ENCODE results near the gene SRGAP2. TPM values are rescaled to one million over a fixed set of nuclear protein-coding genes. Genes with fewer than 3 reads are reported as not detected.
"Not testable (repeated sequence)": the region's sequence is repeated elsewhere in the genome, so short reads cannot be mapped to it uniquely, and the experiment has no call there.

The SRGAP2 gene
- total RNA-seq, 1 experiment from 2014 or later: 37.9 TPM

DNA sequence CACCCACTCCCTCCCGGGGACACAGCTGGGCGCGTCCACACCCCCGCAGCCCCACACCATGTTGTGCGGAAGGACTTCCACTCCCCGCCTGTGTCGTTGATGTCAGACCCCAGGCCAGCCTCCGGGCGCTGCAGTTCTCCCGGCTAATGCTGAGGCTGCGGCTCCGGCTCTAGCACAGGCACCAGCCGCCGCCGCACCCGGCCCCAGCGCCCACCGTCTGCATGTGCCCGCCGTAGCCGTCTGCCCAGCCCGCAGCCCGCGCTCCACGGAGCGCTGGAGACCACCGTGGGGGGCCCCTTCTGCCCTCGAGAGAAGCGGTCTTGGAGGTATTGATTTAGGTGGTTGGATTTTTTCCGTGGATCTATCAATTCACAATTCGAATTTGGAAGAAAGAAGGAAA is 2.2 kb downstream of the SRGAP2 start:
- not testable (repeated sequence) for DNase-seq (ENCODE audit: low spot score)

DNA sequence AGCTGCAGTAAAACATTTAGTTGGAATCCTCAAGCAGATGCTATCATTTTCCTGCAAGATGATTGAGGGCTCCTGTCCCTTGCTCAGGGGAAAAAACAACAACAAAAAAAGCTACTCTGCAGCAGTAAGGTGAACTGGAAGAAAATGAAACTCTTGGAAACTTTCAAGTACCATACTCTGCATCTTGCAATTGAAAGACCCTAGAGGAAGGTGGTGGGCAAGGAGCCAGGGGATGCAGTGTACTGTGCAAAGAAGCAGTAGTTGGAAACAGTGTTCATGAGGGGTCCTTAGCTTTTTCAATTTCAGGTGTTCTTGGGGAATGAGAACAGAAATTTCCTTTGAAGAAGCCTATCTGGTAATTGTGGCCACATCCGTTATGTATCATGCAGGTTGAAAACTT is 7.5 kb downstream of the SRGAP2 start:
- not testable (repeated sequence) for DNase-seq (ENCODE audit: low spot score)

DNA sequence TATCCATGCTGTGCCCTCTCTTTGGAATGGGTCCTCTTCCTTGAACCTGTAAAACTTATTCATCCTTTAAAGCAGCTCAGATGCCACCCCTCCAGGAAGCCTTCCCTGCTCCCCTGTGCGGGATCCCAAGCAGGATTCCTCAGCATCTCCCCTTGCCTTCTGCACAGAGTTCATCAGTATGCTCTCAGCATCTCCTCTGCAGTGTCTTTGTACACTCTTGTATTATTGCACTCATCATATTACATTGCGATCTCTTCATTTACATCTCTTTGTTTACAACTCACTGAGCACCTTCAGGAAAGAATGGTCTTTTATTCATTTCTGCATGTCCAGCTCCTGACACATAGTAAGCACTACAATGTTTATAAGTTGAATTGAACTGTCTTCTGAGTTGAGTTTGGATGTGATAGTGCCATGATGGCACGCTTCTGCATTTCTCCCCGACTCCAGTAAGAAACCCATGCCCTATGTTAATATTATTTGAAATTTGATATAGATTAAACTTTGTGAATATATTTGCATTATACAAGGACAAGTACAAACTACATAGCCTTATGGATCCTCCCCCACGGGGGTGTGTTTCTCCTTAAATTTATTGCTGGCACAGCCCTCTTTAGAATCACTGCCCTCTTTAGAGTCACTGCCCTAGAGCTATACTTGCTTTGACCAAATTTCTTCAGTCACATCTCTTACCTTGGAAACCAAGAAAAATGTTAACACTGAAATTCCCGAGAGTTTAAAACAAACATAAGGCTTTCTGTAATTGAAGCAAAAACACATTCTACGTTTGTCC is 12.5 kb downstream of the SRGAP2 start:
- not testable (repeated sequence) for DNase-seq (ENCODE audit: low spot score)

DNA sequence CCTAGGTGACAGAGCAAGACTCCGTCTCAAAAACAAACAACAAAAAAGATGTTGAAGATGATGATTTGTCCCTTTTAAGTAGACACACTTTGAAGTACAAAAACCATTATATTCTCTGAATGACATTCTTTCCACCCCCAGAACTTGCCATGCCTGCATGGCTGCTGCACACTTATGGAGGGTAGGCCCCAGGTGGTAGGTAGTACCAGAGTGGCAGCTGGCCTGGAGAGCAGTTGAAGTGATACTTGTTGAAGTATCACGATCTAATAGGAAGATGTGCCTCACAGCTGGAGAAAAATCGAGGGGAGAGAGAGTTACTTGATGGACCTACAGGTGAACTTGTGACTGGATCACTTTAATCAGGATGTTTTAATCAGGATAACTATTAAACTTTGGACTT is 14.9 kb downstream of the SRGAP2 start:
- not testable (repeated sequence) for DNase-seq (ENCODE audit: low spot score)

DNA sequence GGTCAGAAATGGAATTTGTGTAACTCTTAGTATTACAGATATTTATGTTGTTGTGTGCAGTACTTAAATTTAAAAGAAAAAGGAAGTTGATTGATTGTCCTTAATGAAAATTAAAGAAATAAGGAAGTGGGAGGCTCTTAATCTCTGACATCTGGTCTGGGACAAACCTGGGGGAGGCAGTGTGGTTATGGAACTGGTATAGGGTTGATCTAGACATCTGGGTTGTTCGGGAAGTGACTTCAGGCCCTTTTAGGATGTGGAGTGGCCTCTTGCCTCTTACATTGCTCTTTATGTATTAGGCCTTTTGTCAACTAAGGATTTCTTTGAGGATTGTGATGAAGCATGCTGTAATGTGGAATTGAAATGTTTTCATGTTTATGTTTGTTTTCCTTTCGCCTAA is 15.4 kb downstream of the SRGAP2 start:
- not testable (repeated sequence) for DNase-seq (ENCODE audit: low spot score)

DNA sequence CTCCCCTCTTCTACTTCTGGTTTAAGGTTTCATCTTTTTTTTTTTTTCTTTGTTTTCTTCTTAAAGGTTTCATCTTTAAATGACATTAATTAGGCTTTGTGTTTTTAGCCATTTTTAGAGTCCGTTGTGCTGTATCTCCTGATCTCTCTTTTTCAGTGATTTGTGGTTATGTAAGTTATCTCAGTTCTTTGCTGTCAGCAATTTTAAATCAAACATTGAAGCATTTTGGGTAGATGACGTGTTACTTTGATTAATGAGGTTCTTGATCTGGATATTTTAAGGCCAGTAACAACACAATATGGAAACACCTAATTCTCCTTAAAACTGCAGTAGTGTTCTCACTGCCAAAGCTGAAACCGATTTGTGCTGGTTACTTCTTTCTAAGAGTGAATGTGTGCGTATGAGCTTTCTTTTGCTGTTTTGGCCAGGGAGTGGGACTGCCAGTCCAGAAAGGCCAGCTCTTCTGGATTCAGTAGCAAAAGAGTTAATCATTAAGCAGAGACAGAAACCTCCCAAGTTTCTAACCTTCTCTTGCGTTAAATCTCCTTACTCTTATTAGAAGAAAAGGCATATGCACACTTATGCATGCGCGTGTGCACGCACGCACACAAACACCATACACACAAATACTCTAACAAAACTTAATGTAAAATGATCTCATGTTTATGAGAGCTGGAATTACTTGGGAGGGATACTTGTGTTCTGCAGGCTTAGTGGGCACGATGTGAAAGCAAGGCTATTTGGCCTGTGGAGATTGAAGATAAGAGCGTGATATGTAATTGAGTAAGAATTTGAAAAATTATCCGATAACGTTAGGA is 16.4 kb downstream of the SRGAP2 start:
- DNase-seq (ENCODE audit: low spot score): not testable (repeated sequence)

DNA sequence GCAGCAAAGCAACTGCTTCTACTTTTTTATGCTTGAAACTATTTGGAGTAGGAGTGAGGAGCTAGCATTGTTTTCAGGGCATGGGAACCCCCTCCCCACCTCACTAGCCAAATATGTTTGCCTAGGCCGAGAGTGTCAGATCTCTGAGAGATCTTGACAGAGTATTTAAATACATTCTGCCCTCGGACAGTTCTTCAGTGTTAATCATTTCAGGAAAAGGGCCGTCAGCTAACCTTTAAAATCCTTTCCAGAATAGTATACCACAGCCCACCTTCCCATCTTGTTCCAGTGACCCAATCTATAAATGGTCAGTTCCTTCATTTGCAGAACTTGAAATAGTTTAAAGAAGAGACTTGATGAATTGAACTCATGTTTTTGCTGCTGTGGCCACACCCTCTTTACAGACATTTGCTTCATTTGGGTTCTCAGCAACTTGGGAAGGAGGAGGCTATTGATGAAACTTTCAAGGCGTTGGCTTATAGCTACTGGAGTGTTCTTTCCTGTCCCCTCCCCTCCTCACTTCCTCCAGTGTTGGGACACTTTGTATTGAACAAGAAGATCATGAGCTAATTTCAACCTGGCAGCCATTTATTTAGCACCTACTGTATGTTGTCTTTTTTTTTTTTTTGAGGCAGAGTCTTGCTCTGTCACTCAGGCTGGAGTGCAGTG is 17.1 kb downstream of the SRGAP2 start:
- DNase-seq (ENCODE audit: low spot score): peak; percentile 0

DNA sequence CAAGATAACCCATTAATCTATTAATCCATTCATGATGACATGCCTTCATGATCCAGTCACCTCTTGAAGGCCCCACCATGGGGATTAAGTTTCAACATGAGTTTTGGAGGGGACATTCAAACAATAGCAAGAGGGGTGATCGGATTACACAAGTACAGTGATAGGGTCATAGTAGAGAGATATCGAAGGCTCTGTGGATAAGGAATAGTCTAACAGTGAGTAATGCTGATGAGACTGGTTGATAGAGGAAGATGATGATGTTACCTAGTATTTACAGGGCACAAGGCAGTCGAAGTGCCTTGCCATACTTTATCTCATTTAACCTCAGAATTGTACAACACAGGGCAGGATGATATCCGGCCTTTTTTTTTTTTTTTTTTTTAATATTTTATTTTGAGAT is 18.2 kb downstream of the SRGAP2 start:
- not testable (repeated sequence) for DNase-seq (ENCODE audit: low spot score)

DNA sequence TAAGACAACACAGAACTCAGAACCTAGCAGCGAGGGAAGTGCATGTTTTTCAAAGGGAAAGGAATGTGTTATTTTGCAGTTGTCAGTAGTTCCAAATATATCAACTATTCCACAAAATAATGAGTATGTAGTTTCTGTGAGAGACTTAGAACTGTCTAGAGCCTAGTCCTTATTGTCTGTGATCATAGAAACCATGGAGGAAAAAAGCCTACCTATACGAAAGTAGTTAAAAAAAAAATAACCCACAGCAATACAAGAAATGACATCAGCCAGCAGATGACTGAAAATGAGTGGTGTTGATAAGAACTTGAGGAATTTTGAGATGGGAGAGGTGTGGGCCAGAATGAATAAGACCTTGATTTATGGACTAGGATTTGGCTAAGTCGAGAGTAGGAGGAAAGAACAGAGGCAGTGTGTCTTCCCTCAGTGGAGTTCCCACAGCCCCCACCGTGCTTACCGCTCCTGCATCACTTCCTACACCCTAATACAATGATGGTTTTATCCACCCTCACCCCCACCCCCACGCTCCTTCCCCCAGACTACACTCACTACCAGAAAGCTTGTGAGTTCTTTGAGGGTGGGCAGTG is 20.9 kb downstream of the SRGAP2 start:
- DNase-seq (ENCODE audit: low spot score): not testable (repeated sequence)

DNA sequence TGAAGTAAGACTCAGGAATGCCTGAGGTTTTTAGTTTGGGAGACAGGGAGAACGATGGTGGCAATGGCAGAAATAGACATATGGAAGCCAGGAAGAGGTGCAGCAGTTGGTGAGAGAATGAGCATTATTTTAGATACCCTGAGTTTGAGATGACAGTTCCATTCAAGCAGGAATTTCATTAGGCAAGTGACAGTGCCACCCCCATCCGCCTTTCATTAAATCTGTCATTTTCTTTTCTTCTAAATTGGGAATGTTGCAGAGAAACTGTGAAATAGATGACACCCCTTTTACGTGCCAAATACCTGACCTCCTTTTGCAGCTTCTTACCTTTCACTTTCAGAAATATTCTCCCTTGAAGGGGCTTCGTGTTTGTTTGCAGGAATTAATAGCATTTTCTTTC is 22.0 kb downstream of the SRGAP2 start:
- not testable (repeated sequence) for DNase-seq (ENCODE audit: low spot score)

DNA sequence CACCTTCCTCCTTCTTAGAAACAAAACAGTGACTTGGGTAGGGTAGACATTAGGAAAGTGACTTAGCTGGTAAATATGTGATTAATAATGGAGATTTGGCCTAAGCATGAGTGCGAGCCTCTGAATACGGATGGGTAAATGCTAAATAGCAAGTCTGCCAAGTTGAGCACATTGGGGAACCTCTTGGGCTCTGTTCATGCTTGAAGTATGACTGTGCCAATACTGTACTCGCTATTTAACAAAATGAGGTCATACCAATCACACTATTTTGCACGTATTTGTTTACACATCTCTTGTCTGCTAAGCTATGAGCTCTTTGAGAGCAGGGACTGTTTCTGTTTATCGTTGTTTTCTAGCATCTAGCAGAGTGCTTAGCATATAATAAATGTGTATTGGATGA is 23.5 kb downstream of the SRGAP2 start:
- not testable (repeated sequence) for DNase-seq (ENCODE audit: low spot score)

DNA sequence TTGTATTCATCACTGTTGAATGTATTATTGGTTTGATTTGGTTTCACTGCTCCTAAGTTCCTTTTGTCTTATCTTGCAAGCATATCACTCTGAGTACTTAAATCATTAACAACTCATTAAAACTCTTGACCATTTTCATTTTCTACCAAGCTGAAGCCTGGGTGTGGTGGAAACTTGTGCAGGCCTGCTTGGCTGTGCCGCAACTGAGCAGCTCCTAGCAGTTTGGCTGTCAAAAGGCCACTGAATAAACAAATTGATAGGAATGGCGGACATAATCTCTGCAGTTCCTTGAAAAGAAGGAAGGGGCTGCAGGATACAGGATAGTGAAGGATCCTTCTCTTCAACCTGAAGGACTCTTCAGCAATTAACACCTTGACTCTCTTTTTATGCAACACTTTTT is 25.9 kb downstream of the SRGAP2 start:
- DNase-seq (ENCODE audit: low spot score): not testable (repeated sequence)

DNA sequence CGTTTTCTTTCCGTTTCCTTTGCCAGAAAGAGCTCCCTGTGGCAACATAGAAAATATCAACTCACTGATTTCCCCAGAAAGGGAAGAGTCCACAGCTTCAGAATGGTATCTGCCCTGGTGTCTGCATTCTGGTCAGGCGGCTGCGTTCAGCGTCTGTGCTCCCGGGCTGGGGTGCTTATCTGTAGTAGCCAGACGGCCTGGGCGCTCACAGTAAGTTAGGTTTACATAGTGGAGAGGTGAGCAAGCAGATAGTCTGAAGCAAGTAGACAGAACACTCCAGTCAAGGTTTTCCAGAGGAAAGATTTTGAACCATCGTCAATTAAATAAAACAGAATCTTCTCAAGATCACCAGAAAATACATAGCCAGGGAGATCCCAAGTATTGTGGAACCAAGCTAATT is 28.6 kb downstream of the SRGAP2 start:
- not testable (repeated sequence) for DNase-seq (ENCODE audit: low spot score)

DNA sequence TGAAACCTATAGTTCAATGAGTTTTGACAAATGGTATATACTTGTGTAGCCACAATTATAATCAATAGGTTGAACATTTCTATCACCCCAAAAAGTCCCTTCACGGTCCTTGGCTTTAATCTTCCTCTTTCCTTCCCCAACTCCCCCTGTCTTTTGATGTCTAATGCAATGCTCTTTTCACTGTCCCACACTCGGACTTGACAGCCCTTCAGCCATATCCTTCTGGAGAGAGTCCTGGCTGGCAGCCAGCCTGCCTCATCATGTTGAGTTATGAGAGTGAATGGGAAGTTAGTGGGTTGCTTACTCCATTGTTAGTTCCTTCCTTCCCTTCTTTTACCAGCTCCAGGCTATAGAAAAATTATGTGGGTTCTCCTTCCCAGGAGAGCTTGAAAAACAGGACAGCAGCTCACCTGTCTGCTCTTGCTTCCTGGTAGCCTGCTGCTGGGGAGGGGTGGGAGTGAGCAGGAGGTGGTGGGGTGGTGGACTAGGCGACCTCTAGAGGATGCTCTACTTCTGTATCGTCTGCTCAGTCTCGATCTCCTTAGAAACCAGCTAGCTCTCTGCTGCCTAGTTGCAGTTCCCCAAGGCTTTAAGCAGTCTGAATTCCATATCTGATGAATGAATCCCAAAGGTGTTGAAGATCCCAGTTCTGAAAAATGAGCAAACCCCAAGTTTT is 29.8 kb downstream of the SRGAP2 start:
- not testable (repeated sequence) for DNase-seq (ENCODE audit: low spot score)

DNA sequence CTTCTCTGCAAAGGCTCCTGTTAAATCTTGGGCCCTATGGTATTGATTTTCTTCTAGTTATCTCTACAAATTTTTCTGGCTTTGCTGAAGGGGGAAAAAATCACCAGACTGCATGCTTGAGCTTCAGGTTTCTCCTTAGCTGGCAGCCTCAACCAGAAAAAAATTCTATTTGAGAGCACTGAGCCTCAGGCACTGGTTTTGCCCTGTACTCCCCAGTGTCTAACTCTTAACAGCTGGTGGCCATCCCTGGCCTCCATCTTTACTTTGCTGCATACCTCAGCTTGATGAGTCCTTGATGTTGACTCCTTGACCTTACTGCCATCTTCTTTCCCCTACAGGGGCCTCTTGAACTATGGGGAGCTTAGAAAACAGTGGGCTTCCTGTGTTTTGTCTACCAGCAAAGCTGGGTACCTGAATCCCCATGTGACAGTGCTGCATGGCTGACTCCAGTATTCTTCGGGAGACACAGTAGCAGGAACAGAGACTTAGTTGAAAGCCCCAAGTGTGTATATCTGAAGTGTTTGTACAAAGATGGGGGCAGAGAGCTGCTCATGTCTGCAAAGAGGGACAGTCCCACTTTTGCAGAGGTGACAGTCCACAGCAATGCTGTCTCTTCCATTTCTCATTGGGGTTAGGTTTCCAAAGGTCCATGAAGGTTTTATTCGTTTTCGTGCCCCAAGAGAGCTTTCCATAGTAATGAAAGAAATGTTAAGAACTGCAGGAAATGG is 31.0 kb downstream of the SRGAP2 start:
- not testable (repeated sequence) for DNase-seq (ENCODE audit: low spot score)

DNA sequence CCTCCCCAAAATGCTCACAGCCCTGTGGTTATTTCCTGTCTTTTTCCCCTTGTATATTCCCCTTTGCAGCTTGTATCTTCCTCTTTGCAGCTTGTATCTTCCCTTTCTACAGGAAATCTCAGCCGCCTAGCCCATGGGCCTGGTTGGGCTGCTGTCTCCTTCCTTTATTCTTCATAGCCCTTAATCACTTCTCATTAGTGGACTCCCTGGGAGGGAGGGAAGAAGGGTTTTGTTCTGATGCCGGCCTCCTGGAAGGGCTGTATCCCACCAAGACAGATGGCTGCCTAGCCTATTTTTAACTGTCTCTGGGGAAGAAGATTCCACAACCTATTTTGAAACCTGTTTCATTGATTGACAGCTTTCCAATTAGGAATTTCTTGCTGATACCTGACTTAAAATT is 31.8 kb downstream of the SRGAP2 start:
- DNase-seq (ENCODE audit: low spot score): not testable (repeated sequence)

DNA sequence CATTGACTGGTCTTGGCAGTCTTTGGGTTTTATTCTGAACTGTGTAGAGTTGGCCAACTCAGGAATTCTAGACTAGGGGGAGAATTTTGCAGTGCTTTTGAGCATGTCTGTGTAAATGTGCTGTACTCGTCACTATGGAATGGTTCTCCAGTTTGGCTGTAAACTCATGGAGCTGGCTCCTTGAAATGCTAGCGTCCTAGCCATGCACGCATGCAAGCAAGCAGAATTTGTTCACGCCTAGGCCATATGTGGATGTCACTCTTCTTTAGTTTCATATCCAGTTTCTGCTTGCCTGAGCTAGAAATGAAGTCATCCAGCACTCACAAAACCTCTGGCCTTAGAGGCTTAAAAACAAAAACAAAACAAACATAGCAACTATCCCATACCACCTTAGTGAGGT is 36.9 kb downstream of the SRGAP2 start:
- DNase-seq (ENCODE audit: low spot score): not testable (repeated sequence)

DNA sequence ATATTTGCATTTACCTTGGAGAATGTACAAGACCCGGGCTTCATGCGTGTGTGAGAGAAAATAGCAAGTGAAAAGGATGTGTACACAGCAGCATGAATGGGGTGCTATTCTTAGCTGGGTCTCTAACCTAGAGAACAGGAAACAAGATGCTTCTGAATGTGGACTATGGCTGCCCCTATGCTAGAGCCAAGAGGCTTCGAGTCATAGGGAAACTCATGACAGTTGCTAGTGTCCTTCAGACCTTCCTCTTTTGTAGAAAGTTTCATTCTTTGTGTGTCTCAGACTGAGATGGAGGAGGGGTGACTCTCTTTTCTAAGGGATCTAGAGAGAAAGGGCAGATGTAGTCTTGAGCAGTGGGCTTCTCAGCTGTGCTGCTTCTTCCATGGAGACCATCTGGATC is 40.0 kb downstream of the SRGAP2 start:
- not testable (repeated sequence) for DNase-seq (ENCODE audit: low spot score)

DNA sequence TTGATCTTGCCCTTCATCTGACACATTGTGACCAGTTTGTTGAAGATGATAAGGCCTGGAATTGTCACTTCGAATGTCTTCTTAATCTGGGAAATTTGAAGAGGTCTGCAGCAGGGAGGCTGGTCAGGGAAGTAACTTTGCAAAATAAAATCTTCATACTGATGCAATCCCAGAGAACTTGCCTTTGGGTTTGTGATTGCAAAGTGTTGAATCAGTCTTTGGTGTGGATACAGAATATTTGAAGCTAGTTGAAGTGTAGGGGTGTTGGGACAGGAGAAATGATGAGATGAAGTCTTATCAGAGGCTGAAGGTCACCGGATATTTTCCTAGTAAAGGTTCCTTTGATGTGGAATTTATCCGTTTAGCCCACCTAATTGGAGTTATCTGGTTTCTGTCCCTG is 42.1 kb downstream of the SRGAP2 start:
- DNase-seq (ENCODE audit: low spot score): not testable (repeated sequence)

DNA sequence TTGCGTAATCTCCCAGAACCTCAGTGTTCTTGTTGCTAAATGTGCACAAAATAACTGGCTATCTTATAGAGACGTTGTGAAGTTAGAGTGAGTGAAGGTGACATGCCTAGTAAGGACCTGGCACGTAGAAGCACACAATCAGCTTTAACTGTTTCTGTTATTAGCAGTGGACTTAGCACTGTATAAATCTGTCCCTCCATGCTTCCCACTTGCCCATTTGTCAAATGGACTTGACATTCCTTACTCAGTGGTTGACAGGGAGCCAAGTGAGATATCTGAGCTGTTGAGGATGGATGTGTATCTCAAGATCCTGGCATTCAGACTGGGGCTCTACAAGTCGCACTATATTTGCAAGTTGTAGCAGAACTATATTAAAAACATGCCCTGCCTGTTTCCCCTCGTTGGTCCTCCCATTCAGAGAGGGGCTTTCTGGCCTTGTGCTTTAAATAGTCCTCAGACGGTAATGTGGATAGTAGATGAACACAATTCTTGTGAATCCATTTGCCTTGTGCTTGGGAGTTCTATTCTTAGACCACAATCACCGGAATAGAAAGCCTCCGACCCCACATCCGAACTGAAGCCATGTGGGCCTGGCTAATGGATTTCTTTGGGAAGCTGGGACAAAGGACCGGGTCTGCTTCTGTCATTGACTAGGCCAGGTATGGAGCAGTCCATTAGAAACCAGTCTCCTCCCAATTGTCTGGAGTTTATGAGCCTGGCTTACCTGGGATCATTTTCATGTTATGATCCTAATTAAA is 43.0 kb downstream of the SRGAP2 start:
- not testable (repeated sequence) for DNase-seq (ENCODE audit: low spot score)

Measured in HT-29 (cell line).